ENCODE data around the gene PGD.

DNA sequence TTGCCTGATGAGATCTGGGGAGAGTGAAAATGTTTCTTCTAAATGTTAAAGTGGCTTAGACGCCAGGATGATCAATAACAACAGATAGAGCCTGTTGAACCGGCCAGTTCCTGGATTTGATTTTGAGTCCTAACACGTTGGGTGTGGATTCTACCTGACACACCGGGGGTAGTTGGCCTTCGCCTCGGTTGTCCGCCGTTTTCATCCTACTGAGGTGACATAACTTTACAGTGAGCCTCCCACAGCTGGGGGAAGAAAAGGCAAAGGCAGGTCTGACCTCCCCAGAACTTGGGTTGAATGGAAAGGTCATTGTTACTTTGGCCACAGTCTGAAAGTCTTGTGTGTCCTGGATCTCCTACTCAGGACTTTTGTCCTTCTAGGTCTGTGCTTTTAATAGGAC is 1.1 kb downstream of the PGD start:
- TF ChIP-seq POLR2A (IDR thresholded peaks at IDR 0.05) = no peak
- TF ChIP-seq, protein P1, sequence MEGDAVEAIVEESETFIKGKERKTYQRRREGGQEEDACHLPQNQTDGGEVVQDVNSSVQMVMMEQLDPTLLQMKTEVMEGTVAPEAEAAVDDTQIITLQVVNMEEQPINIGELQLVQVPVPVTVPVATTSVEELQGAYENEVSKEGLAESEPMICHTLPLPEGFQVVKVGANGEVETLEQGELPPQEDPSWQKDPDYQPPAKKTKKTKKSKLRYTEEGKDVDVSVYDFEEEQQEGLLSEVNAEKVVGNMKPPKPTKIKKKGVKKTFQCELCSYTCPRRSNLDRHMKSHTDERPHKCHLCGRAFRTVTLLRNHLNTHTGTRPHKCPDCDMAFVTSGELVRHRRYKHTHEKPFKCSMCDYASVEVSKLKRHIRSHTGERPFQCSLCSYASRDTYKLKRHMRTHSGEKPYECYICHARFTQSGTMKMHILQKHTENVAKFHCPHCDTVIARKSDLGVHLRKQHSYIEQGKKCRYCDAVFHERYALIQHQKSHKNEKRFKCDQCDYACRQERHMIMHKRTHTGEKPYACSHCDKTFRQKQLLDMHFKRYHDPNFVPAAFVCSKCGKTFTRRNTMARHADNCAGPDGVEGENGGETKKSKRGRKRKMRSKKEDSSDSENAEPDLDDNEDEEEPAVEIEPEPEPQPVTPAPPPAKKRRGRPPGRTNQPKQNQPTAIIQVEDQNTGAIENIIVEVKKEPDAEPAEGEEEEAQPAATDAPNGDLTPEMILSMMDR (IDR thresholded peaks at IDR 0.05 in 8 of 11, conservative IDR thresholded peaks at IDR 0.05 in 3 of 11) = no peak
